Measurements from ENCODE around the gene SORCS3. TPM values are rescaled to one million over a fixed set of nuclear protein-coding genes. Genes with fewer than 3 reads are reported as not detected.

The SORCS3 gene
- total RNA-seq, 1 experiment from 2014 or later, result not detected

DNA sequence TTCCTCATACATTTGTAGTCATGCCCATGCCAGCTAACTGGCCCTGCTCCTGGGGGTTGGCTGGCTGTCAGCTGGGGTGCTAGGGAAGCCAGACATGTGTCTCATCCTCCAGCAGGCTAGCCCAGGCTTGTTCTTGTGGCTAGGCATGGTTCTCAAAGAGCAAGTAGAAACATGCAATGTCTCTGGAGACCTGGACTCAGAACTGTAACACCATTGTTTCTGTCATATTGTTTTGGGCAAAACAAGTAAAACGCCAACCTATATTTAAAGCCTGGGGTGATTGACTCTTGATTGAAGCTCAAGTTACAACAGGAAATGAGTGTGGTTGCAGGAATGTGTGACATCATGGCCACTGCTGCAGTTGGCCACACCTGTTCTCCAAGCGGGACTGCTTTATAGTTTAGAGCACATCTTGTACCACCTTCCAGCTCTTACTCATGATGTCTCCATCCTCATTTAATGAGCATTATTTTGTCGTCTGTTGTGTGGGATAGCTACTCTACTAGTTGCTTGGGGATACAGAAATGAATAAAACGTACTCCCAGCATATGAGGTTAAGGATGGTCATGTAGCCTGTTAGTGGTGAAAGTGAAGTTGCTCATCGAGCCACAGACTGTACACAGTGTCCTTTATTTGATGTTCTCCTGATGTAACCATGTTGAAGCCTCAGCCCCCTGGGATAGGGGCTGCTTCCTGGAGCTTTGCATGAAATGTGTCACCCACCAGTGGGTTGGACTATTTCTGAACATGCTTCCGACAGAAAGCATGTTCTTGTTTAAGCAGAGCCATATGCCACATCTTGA is 168.4 kb downstream of the SORCS3 start:
- Histone ChIP-seq H3K9me3 (ENCODE audit: control insufficient read depth, insufficient read depth, low read depth, low read length) (no peaks in the 10 kb centered on the region), H3K36me3 (ENCODE audit: control insufficient read depth, insufficient read depth, low read length) (no peaks in the 10 kb centered on the region), H3K27me3 (ENCODE audit: control insufficient read depth, insufficient read depth, low read length) (no peaks in the 10 kb centered on the region), H3K4me1 (ENCODE audit: control insufficient read depth, insufficient read depth, low read length) (no peaks in the 10 kb centered on the region), H3K4me3 (ENCODE audit: low read depth in 2 of 2, low read length in 2 of 2) (no peak overlapping the region), H3K27ac (ENCODE audit: low read length) (no peak overlapping the region)
- ATAC-seq (no peak), DNase-seq (ENCODE audit: low read depth, low spot score) (no peak)
- ChIA-PET POLR2A (no interaction called here), CTCF (no interaction called here)
- no peak for TF ChIP-seq REST (IDR thresholded peaks at IDR 0.05; ENCODE audit: insufficient read depth in 1 of 2, low read depth in 2 of 2, low read length in 1 of 2)
- intact Hi-C loops (cut with micrococcal nuclease; ENCODE audit: unreplicated experiment), result no loop called here
- BruUV-seq (replicated peaks), result no TSS peak
- in situ Hi-C loops (cut with HindIII; ENCODE audit: low pct_unique_long_range_greater_than_20kb, low sequenced_read_pairs), result no loop called here

DNA sequence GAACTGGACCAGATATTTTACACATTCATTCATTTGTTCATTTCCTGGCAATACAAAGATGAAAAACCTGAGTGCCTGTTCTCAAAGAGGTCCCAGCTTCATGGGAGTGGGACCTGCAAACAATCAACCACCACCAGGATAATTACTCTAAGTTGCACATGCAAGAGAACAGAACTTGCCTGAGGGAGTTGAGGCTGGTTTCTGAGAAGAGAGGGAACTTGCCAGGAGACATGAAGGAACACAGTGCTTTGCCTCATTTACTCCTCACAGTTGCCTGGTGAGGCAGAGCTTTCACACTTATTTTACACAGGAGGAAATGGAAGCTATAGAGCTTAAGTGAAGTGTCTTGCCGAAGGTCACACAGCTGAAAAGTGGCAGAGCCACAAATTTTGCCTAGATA is 170.1 kb downstream of the SORCS3 start:
- in situ Hi-C loops (cut with HindIII; ENCODE audit: low pct_unique_long_range_greater_than_20kb, low sequenced_read_pairs) (no loop called here), intact Hi-C loops (cut with micrococcal nuclease; ENCODE audit: unreplicated experiment) (no loop called here)
- ChIA-PET CTCF (no interaction called here), POLR2A (no interaction called here)
- no peak overlapping the region for H3K4me3 ChIP-seq (ENCODE audit: low read depth in 2 of 2, low read length in 2 of 2)
- DNase-seq (ENCODE audit: low read depth, low spot score) (no peak), ATAC-seq (no peak)
- H3K27ac ChIP-seq (ENCODE audit: low read length), result no peak overlapping the region
- no TSS peak for BruUV-seq (replicated peaks)
- TF ChIP-seq SIN3A (IDR thresholded peaks at IDR 0.05; ENCODE audit: borderline replicate concordance, insufficient read depth, low read depth, low read length), result no peak
- no peak for TF ChIP-seq REST (IDR thresholded peaks at IDR 0.05; ENCODE audit: insufficient read depth in 1 of 2, low read depth in 2 of 2, low read length in 1 of 2)
- TF ChIP-seq TCF7L2 (IDR thresholded peaks at IDR 0.05; ENCODE audit: low read depth, low read length), result no peak
- no peak for TF ChIP-seq POLR2AphosphoS5 (IDR thresholded peaks at IDR 0.05; ENCODE audit: low read depth, low read length)
- TF ChIP-seq, protein P1, sequence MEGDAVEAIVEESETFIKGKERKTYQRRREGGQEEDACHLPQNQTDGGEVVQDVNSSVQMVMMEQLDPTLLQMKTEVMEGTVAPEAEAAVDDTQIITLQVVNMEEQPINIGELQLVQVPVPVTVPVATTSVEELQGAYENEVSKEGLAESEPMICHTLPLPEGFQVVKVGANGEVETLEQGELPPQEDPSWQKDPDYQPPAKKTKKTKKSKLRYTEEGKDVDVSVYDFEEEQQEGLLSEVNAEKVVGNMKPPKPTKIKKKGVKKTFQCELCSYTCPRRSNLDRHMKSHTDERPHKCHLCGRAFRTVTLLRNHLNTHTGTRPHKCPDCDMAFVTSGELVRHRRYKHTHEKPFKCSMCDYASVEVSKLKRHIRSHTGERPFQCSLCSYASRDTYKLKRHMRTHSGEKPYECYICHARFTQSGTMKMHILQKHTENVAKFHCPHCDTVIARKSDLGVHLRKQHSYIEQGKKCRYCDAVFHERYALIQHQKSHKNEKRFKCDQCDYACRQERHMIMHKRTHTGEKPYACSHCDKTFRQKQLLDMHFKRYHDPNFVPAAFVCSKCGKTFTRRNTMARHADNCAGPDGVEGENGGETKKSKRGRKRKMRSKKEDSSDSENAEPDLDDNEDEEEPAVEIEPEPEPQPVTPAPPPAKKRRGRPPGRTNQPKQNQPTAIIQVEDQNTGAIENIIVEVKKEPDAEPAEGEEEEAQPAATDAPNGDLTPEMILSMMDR (IDR thresholded peaks at IDR 0.05), result no peak
- H3K9me3 ChIP-seq (ENCODE audit: control insufficient read depth, insufficient read depth, low read depth, low read length), result no peaks in the 10 kb centered on the region
- H3K27me3 ChIP-seq (ENCODE audit: control insufficient read depth, insufficient read depth, low read length), result no peaks in the 10 kb centered on the region
- H3K4me1 ChIP-seq (ENCODE audit: control insufficient read depth, insufficient read depth, low read length), result no peaks in the 10 kb centered on the region
- H3K36me3 ChIP-seq (ENCODE audit: control insufficient read depth, insufficient read depth, low read length), result no peaks in the 10 kb centered on the region
